AG08395 (cell line): ENCODE results near the gene GRIN2C.
"Not testable (repeated sequence)": the region's sequence is repeated elsewhere in the genome, so short reads cannot be mapped to it uniquely, and the experiment has no call there.

Experiments
- DNase-seq: peaks from one replicate; pipeline ENCODE4 v3.0.0; 2012; ENCODE audit warnings: mixed read lengths, low spot score

The GRIN2C gene

GRCh38 chr17:74859459-74860228, at the start of gene GRIN2C:
Gene GRIN2C (minus strand): TSS chr17:74859885. CDS start chr17:74855092, 4,793 bp downstream.
- DNase-seq: no peak

GRCh38 chr17:74909097-74909496, 49.4 kb upstream of the GRIN2C start:
- DNase-seq: not testable (repeated sequence)

- no peak for DNase-seq
These were observed 47.3 kb upstream of the GRIN2C start for GRCh38 chr17:74907012-74907411.

GRCh38 chr17:74906214-74906793, 46.6 kb upstream of the GRIN2C start:
- DNase-seq: not testable (repeated sequence)

- no peak for DNase-seq
These were observed 45.2 kb upstream of the GRIN2C start for GRCh38 chr17:74904687-74905409.

GRCh38 chr17:74903671-74904070, 44.0 kb upstream of the GRIN2C start:
- DNase-seq: no peak

- no peak for DNase-seq
These were observed 43.3 kb upstream of the GRIN2C start for GRCh38 chr17:74903034-74903433.

- DNase-seq: no peak
These were observed 41.9 kb upstream of the GRIN2C start for GRCh38 chr17:74901353-74902135.

GRCh38 chr17:74900208-74900607, 40.5 kb upstream of the GRIN2C start:
- no peak for DNase-seq

- no peak for DNase-seq
These were observed 38.8 kb upstream of the GRIN2C start for GRCh38 chr17:74898376-74898946.

GRCh38 chr17:74893936-74894671, 34.4 kb upstream of the GRIN2C start:
- no peak for DNase-seq

GRCh38 chr17:74892974-74893911, 33.6 kb upstream of the GRIN2C start, which contains the start of gene FADS6:
Gene FADS6 (minus strand): TSS chr17:74893633. CDS start chr17:74893595, 38 bp downstream.
- DNase-seq: no peak

GRCh38 chr17:74892013-74892841, 32.5 kb upstream of the GRIN2C start:
- DNase-seq: no peak

GRCh38 chr17:74890554-74890953, 30.9 kb upstream of the GRIN2C start:
- no peak for DNase-seq

- DNase-seq: no peak
These were observed 28.8 kb upstream of the GRIN2C start for GRCh38 chr17:74888469-74888868.

GRCh38 chr17:74883241-74883745, 23.6 kb upstream of the GRIN2C start:
- no peak for DNase-seq

- DNase-seq: no peak
These were observed 23.0 kb upstream of the GRIN2C start for GRCh38 chr17:74882517-74883240.

- DNase-seq: no peak
These were observed 21.4 kb upstream of the GRIN2C start for GRCh38 chr17:74881073-74881472.
